Measurements from ENCODE around the gene RNLS.
A peak's percentile ranks its signal among the peaks of the same experiment; 100 is the strongest.

RNLS gene

DNA sequence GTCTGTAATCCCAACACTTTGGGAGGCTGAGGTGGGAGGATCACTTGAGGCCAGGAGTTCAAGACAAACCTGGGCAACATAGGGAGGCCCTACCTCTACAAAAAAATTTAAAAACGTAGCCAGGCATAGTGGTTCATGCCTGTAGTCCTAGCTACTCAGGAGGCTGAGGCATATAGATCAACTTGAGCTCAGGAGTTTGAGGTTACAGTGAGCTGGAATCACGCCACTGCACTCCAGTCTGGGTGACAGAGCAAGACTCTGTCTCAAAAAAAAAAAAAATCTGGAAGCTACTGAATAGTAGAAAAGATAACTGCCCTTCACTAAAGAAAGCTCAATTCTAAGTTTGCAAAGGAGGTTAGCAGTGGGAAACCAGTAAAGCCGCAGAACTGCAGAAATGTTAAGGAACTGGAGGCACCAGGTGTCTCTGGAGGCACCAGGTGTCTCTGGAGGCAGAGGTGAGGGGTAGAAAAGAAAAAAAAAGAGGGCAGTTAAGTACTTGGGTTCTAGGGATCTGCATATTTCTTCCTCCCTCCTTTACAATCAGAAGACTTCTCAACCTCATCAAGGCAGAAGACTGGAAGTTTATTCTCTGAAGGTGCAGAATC is 56.5 kb downstream of the RNLS start:
- TF ChIP-seq, protein P1, sequence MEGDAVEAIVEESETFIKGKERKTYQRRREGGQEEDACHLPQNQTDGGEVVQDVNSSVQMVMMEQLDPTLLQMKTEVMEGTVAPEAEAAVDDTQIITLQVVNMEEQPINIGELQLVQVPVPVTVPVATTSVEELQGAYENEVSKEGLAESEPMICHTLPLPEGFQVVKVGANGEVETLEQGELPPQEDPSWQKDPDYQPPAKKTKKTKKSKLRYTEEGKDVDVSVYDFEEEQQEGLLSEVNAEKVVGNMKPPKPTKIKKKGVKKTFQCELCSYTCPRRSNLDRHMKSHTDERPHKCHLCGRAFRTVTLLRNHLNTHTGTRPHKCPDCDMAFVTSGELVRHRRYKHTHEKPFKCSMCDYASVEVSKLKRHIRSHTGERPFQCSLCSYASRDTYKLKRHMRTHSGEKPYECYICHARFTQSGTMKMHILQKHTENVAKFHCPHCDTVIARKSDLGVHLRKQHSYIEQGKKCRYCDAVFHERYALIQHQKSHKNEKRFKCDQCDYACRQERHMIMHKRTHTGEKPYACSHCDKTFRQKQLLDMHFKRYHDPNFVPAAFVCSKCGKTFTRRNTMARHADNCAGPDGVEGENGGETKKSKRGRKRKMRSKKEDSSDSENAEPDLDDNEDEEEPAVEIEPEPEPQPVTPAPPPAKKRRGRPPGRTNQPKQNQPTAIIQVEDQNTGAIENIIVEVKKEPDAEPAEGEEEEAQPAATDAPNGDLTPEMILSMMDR (conservative IDR thresholded peaks at IDR 0.05; ENCODE audit: low read length) = no peak
- no peak for DNase-seq (ENCODE audit: low read depth)
- H3K4me3 ChIP-seq (ENCODE audit: low read length) = no peak overlapping the region

- H3K4me3 ChIP-seq (ENCODE audit: low read length) = no peak overlapping the region
- TF ChIP-seq, protein P1 (conservative IDR thresholded peaks at IDR 0.05; ENCODE audit: low read length) = no peak
- peak; percentile 39 for DNase-seq (ENCODE audit: low read depth)
These were observed 57.6 kb downstream of the RNLS start for GRCh38 chr10:88525371-88526069.

- no peak for DNase-seq (ENCODE audit: low read depth)
- H3K4me3 ChIP-seq (ENCODE audit: low read length) = no peak overlapping the region
- TF ChIP-seq, protein P1 (conservative IDR thresholded peaks at IDR 0.05; ENCODE audit: low read length) = no peak
These were observed 59.2 kb downstream of the RNLS start for GRCh38 chr10:88523739-88524400.

GRCh38 chr10:88522715-88523114 is 60.4 kb downstream of the RNLS start:
- no peak for DNase-seq (ENCODE audit: low read depth)
- TF ChIP-seq, protein P1 (conservative IDR thresholded peaks at IDR 0.05; ENCODE audit: low read length) = no peak
- no peak overlapping the region for H3K4me3 ChIP-seq (ENCODE audit: low read length)

DNA sequence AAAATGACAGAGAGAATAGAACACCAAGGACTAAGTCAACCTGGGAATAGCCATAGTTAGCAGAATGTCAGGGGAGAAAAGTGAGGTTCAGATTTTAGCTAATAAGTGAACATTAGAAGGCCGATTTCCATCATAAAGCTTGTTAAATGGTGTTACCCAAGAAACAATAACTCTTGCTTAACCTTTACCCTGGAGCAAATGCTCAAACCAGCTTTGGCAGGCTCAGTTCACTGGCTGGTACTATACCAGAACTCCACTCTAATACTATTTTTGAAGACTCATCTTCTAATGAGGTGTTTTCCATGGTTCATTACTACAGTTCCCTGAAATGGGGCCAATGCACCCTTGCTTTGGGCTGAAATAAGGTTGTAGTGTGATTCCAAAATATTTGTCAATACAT is 61.3 kb downstream of the RNLS start:
- no peak overlapping the region for H3K4me3 ChIP-seq (ENCODE audit: low read length)
- DNase-seq (ENCODE audit: low read depth) = no peak
- TF ChIP-seq, protein P1 (conservative IDR thresholded peaks at IDR 0.05; ENCODE audit: low read length) = no peak

DNA sequence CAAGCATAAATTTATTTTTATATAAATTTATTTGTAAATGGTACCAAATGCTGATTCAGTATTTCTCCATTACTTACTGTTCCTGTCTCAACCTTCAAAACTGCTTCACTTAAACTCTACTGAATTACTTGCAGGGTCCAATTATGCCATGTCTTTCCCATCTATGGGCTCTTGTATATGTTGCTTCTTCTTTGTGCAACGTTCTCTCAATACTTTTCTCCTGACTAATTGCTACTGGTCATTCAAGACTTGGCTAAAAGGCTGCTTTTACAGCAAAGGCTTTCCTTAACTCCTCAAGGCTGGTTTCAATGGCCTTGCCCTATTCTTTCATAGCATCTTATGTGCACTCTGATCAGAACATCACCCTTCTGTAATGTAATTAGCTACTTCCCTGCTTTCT is 67.9 kb downstream of the RNLS start:
- peak; percentile 22 for DNase-seq (ENCODE audit: low read depth)
- no peak overlapping the region for H3K4me3 ChIP-seq (ENCODE audit: low read length)
- TF ChIP-seq, protein P1 (conservative IDR thresholded peaks at IDR 0.05; ENCODE audit: low read length) = no peak

GRCh38 chr10:88512599-88512998 is 70.5 kb downstream of the RNLS start:
- TF ChIP-seq, protein P1 (conservative IDR thresholded peaks at IDR 0.05; ENCODE audit: low read length) = no peak

More at GRCh38 chr10:88512599-88512998, 70.5 kb downstream of the RNLS start:
- H3K4me3 ChIP-seq (ENCODE audit: low read length) = no peak overlapping the region
- no peak for DNase-seq (ENCODE audit: low read depth)
